Islet of Langerhans (tissue), 1 donor: ENCODE data around the gene ENGASE.

Source experiments
- FAIRE-seq: peaks from one replicate; lab custom pipeline; 2011; peaks lifted over from hg19 to GRCh38; lab: Jason Lieb, UNC

ENGASE gene

DNA sequence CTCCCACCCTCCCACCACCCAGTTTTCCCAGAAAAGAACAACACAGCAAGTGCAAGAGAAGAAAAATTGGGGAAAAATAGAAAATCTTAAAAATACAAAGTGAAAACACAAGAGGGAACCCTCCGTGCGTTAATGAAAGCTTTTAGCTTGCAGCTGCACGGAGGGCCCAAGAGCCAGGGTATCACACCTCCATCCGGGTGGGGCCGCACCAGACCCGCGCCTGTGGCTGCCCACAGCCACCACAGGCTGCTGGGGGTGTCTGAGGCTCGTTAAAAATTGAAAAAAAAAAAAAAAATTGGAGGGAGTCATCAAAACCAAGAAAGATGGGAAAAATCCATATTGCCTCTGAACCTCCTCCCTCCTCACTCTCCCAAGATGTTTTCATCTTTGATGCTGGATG is 18.6 kb downstream of the ENGASE start:
- no peak for FAIRE-seq

DNA sequence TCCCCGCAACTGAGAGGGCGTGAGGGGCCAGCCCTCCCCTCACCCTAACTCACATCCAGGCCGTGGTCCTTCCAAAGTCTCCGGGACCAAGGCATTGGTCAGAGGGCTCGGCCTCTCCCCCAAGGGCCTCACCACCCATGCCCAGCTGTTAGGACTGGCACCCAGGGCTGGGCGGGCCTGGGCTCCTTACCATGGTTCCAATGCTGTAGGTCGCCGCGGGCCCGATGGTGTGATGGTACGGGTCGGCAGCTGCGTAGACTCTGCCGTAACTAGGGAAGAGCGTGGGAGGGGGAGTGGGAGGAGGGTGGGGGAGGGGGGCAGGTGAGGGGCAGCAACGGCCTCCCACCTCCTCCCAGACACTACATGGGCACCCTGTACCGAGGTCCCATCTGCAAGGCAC is 19.6 kb downstream of the ENGASE start:
- no peak for FAIRE-seq

DNA sequence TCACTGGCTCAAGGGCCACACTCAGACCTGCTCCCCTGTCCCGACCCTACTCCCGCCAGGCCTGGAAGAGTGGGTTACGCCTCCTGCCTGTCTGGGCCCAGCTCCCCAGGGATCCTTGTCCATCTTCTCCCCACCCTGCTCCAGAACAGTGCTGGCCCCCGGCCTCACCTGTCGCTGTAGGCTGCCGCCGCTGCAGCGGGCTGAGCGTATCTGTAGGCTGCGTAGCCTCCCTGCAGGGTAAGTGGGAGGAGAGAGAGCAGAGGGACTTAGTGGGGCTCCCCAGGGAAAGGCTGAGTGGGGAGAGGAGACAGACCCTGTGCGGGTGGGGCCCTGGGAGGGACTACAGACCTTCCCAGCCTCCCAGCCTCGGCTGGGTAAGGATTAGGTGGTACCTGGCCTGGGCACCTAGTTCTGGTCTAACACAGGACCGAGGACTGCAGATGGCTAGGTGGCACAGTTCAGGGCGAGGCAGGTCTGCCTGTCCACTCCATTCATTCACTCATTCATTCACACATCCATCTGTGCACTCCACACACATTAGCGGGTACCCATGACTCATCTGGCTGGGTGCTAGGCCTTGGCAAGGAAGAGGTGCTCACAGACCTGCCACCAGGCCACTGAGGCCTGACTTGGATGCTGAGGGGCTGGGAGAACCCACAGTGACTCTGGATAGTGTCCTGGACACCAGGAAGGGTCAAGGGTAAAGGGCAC is 20.9 kb downstream of the ENGASE start:
- FAIRE-seq, result no peak

DNA sequence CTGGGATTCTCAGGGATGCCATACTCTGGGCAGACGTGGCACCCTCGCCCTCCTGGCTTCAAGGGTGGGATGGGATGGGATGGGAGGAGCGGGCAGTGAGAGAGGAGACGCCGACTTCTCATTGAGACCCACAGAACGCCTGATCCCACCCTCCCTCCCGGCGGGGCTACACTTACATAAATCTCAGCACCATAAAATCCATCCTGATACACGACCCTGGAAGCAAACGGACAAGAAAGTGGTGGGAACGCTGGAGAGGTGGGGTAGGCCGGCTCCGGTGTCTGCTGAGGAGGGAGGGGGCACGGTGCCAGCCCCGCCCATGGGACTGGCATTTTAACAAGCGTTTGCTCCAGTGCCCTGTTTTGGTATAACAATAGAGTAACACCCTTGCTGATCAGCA is 21.9 kb downstream of the ENGASE start:
- no peak for FAIRE-seq

DNA sequence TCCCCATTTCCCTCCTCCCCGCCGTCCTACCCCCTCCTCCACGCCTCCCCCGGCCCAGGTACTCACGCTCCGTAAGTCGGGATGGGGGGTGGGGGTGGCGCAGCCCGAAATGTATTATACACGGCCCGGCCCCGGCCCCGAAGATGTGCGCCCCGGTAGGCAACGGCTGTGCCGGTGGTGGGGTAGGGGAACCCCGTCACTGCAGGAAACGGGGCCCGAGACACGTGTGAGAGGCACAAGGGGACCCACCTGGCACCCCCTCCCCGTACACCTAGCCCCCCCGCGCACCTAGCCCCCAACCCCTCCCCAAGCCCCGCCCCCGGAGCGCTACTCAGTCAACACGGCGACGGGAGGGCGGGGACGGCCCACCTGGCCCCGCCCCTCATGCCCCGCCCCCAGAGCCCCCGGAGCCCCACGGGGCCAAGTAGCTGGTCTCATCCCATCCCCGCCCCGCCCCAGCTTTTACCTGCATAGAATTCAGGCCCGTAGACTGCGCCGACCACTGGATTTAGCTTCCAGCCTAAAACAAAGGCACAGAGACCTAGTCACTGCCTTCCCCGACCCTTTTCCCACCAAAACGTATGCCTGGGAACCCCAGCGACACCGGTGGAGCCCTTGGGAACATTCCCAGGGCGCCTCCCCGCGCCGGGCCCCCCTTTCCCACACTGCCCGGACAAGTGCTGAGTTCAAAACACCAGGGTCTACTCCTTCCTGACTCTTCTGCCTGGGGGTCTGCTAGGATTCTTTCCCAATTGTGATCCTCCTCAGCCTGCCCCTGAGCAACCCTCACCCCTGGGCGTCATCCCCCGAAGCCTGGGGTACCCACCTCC is 22.8 kb downstream of the ENGASE start:
- FAIRE-seq, result no peak

DNA sequence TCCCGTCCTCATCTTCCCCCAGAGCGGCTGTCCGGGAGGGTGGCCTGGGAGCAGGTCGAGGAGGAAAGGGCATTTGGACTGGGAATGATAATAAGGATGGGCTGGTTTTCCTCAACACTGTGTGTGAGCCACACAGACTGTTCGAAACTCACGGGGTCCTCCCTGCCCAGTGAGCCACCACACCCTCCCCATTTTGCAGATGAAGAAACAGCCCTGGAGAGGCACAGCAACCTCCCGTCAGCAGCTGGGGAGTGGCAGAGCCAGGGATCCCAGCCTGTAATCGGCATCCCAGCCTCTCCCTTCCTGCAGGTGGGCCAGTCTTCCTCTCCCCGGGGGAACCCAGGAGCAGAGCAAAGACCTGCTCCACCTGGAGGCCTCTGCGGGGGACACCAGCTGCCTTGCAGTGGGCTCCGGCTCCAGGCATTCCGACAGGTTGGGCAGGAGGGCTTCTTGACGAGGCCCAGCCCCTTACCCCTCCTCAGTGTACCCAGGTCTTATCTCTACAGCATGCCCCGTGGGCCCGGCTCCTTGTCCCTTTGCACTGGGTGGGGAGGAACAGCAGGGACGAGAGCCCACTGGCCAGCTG is 23.8 kb downstream of the ENGASE start:
- no peak for FAIRE-seq

DNA sequence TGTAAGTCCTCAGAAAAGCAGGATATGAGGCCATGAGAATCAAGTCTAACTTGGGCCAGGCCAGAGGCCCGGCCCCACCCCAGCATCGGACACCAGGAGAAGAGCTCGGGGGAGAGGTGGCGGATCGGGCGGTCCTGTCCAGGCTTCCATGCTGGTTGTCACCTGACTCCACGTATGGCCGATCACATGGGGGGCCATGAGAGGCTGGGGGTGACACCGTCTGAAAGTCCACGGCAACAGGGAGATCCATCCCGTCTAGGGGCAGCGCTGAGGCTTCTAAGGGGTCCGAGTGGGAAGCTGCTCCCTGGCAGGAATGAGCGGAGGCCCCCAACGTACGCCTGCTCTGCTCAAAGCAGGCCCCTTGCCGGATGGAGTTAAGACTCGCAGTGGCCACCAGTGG is 25.8 kb downstream of the ENGASE start:
- no peak for FAIRE-seq

DNA sequence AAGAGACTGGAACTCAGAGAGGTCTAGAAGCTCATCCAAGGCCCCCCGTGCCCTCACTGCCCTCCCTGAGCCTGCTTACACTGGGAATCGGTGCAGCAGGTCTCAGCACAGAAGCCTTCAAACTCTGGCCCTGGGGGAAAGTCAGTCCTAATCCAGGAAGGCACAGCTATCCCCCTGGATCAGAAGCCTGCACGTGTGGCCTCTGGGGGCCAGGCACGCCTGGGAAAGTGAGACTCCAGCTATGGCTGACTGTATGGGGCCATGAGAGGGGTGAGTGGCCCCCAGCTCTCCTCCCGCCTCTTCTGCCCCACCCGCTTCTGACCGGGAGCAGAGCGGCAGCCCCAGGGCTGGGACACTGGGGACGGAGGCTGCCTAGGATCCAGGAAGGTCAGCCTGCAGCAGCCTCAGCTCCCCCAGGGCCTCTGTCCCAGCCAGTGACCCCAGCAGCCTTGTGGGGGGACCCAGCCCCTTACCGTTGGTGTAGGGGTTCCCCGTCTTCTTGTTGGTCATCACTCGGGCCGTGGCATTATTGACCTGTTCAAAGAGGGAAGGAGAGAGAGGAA is 26.6 kb downstream of the ENGASE start:
- no peak for FAIRE-seq

DNA sequence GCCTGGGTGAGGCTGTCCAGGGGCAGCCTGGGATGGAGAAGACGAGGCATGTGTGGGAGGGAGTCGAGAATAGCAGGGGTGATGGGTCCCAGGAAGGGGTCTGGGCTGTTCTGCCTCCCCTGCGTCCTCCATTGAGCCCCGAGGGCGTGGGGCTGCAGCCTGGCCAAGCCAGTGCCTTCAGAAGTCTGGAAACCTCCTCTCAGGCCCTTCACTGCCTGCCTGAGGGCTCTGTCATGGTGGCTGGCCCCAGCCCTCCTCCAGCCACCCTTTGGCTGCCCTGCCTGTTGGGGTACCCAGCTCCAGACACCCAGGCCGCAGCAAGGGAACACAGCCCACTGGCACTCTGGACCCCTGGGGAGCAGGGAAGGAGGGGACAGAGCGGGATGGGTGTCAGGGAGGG is 27.6 kb downstream of the ENGASE start:
- FAIRE-seq, result no peak

DNA sequence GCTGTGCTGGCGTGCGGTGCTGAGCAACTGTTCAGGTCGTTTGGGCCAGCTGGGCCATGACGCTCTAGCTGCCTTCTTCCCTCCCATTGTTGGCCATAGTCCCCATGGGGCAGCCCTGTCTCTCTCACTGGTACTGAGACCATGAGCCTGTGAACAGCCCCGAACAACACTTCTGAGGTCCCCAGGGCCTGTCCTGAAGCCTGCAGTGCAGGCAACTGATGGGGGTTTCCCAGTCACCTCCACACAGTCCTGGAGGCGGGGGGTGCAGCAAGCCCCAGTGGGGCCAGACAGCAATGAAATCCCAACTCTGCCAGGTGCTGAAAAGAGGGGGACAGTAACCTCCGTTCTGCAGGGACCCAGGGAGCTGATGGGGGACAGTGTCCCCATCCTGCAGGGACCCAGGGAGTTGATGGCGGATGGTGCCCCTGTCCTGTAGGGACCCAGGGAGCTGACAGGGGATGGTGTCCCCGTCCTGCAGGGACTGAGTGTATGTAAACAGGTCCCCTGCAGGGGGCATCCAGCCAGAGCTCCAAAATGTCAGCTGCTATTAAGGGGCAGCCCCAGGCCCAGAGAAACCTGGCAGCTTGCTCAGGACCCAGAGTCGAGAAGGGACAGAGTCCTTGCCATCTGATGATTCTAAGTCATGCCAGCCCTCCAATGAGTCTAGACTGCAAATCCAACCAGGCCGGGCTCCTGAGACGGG is 30.4 kb downstream of the ENGASE start:
- FAIRE-seq, result no peak

DNA sequence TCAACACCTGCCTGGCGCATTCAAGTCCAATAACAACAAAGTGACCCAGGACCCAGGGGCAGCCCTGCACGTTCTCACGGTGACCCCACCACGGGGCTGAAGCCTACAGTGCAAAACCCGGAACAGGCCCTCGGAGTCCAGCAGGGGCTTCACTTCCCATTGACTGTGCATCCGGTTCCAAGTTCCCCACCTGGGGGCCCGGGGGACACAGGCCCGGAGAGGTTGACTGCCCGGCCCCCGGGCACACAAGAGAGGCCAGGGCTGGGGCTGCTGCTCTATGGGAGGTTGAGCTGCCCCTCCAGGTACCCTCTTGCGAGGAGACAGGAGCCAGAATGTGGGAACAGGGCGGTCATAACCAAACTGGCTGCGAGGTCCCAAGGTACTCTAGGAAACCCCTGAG is 31.3 kb downstream of the ENGASE start:
- FAIRE-seq, result no peak

DNA sequence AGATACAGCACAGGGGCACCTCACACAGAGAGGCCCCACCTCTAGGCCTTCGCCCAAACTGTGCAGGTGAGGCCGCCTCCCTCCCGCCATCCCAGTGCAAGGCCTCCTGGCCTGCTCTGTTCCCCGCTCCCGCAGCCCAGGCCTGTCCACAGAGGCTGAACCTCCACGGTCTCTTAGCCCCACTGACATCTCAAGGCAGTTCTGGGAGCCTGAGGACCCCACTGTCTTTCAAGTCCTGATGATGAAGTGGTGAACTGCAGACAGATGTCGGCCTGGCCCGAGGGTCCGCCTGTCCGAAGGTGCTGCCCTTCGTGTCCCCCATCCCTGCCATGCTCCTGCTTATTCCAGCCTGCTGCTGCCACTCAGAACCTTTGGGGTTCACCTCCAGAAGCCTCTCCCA is 32.3 kb downstream of the ENGASE start:
- no peak for FAIRE-seq

DNA sequence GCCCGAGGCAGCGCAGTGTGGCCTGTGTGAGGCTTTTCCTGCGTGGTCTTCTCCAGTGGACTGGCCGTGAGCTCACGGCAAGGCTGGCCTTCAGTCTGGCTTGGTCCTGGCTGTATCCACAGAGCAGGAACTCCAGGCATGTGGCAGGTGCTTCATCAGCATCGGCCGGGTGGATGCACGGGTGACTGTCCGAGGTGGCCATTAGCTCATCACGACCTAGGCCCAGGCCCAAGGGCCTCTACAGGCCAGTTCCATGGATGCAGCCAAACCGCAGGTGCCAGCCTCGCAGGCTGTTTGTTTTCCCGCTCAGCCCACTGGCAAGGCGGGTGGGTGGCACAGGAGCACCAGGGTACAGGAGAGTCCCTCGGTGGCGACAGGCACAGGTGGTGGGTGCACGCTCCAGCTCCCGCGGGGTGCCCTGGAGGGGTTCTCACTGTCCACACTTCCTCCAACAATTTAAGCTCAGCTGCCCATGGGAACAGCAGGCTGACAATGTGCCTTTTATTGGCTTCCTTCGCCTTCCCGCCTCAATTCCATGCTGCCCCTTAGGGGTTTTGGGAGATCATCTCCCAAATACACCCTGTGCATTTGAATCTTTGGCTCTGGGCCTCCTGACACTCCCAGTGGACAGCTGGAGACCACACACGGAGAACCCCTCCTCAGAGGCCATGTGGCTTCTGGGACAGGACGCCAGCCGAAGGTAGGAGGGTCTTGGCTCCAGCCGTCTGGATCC is 33.0 kb downstream of the ENGASE start:
- no peak for FAIRE-seq

DNA sequence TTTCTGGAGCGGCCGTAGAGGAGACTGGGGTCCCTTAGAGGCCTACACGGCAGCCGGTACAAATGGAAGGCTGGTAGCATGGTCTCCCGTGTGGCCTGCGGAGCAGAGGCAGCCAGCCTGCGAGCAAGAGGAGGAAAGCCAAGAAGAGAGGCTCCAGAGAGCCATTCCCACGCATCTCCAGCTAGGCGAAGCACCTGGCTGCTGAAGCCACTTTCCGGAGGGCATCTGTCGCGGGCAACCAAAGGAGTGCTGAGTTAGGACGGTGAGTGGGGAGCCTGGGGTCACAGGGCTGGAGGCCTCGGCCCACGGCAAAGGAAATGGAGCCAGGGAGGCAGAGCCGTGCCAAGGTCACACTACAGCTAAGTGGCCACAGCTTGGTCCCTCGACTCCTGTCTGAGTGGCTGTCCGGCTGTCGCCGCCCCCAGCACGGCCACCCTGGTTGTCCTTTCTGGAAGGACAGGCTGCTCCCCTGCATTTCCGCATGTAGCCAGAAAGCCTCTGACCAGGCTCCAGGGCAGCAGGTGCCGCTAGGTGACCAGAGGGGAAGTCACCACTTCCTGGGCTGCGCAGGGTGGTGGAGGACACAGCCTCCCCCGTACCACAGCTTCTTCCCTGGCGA is 33.7 kb downstream of the ENGASE start:
- FAIRE-seq, result no peak

DNA sequence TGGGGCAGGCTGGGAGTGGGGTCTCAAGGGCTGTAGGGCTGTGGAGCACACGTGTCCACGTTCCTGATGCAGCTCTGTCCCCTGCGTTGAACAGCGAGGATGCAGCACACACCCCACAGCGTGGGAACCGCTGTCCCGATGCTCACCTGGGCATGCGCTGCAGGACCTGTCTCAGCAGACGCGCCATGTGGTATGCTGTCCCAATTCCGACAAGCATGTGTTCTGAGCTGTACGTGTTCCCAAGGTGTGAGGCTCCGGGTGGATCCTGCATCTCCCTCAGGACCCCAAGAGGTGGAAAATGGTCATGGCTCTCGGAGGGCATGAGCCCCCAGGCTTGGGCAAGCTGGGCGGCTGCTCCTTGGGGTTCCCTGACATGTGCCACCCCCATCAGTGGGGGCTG is 34.2 kb downstream of the ENGASE start:
- no peak for FAIRE-seq

DNA sequence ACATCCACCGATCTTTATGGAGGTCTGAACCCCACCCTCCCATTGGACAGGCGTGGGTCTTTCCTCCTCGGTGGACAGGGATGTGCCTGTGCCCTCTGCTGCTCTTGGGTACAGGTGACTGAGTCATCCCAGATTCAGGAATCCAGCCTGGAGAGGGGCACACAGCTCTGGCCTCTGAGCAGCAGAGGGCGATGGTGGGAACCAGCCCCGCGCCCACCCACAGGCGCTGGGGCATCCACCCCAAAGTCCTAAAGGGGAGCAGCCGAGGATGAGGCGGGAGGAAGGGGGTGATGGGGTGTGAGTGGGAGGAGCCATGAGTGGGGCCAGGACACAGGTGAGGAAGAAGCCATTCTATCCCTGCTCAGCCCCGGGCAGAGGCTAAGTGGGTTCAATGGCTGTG is 35.0 kb downstream of the ENGASE start:
- FAIRE-seq, result no peak

DNA sequence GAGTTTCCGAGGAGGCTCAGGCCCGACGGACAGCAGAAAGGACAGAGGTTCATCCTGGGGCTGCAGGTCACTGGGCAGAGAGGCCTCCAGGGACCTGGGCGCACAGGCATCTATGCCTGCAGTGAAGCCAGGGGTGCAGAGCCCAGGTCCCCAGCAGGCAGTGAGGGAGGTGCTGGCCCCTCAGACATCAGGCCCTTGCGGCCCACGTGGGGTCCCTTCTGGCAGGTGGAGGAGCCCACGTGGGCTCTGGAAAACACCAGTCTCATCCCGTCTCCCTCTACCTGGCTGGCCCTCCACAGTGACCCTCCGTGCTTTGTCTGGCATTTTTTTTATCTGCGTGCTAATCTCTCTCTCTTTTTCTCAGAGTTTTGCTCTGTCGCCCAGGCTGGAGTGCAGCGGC is 36.5 kb downstream of the ENGASE start:
- no peak for FAIRE-seq

DNA sequence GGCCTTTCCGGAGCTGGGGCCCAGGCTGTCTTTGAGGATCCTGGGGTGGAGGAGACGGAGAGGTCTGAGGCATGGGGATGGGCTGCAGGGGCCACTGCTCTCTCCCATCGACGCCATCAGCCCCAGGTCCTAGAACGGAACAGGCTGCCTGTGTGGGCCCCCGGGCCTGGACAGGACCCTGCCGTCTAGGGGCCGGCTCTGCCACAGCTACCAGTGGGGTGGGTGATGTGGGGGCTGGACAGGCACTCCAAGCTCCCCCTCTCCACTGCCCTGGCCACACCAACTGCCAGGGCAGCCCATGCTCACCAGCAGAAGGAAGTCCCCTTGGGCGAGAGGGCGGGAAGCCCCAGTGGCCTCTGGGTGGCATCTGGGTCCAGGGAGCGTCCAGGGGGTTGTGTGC is 37.8 kb downstream of the ENGASE start:
- no peak for FAIRE-seq

DNA sequence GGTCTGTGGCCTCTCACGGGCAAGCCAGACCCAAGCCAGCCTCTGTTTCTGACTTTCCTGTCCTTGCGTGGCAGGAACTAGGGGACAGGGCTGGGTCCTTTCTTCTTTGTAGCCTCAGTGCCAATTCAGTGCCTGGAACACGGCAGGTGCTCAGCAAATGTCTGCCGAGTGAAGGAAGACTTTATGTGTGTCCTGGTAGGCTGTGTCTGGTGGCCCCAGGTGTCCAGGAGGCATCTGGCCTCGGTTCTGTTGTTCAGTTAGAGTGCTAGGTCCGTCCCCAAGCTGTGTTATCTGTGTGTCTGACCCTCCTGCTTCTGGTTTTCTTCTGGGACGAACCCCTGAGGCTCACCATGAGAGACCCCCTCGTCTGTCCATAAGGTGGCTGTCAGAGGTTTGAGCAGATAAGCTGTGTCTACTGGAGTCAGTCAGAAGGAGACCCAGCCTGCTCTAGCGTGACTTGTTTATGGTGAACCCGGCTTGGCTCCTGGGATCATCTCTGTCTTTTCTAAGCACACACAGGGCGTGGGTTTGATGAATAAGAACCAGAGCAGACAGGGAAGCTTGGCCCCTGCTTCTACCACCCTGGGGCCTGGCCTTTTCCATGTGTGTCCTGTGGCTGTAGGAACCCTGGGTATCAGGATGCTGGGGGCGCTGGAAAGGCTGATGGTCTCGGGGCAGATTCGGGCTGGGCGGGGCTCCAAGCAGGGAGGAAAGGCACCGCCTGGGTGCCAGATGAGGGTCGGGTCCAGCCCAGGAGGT is 39.3 kb downstream of the ENGASE start:
- no peak for FAIRE-seq

DNA sequence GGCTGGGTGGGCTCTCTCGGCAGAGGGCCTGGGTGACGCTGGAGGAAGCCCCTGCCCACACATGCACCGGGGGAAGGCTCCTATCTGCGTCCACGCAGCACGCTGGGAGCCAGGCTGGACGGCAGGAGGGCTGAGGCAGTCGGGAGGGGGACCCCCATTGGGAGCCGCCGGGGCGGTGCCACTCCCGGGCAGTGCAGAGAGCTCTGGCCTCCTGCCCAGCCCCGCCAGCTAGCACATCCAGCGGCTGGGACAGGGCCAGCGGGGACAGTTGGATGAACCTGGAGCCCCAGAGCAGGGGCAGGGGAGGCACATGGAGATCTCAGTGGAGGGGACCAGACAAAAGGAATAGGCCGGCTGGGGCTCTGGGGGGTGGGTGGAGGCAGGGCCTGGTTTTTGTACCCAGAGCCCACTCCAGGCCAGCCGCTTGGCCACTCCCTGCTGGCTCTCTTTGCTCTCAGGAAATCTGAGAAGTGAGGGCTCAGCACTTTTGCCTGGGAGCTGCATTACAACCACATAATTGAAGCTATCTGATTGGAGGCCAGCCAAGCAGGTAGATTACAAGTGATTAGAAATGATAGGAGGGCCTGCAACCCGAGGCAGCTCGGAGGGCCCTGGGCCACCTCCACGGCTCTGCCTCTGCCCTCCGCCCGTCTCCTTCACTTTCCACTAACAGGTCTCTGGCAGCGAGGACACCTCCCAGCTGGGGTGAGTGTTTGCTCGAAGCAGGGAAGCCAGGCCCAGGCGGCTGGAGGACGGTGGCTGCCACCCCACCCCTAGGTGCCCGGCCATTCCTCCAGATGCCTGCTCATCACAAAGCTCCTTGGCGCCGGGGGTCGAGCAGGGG is 40.1 kb downstream of the ENGASE start:
- FAIRE-seq, result peak; percentile 24
